GM12874 (cell line): ENCODE results near the gene FUNDC2.

Experiments used
- CTCF ChIP-seq: IDR thresholded peaks from 2 replicates; pipeline ENCODE4 v1.5.1; 2011; ENCODE audit warnings: low read depth, mild to moderate bottlenecking, control low read depth, low read length, moderate library complexity; ENCODE audit not compliant: insufficient read depth

The FUNDC2 gene

GRCh38 chrX:154990496-154990895, 36.1 kb upstream of the FUNDC2 start:
- TF ChIP-seq CTCF, result no peak

DNA sequence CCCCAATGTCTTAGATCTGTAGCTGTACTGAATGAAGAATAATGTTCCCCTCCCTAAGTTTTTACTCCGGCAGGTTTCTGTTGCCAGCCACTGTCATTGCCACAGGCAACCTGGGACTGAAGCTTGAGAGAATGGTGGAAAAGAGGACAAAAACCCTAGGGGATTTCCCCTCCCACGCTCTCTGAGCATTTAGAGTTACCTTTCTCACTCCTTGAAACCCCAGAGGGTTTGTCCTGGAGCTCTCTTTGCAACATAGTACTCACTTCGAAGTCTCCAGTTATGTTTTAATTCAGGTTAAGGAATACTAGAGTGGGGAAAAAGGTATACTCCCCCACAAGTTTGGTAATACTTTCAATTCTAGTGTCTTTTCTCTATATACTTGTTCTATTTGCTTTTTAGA, 35.6 kb upstream of the FUNDC2 start:
- TF ChIP-seq CTCF, result no peak

DNA sequence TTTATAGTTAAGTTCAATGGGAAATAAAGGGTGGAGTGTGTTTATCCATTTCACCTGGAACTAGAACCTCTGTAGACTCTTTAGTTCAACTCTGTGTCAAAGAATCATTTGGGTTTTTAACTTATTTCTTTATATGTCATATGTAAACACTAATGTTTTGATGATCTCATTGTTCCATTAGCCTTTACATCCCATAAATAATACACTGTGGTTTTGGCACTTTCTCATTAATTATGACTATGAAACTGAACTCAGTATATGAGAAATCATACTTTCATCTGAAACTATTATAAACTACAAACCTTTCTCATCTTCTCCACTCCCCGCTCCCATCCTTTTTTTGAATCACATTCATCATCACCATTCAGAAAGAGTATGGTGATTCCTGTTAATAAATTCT, 35.2 kb upstream of the FUNDC2 start:
- TF ChIP-seq CTCF, result no peak

- no peak for TF ChIP-seq CTCF
Measured at GRCh38 chrX:154998204-154998880, 28.3 kb upstream of the FUNDC2 start.

GRCh38 chrX:155000841-155001240, 25.8 kb upstream of the FUNDC2 start:
- TF ChIP-seq CTCF, result no peak

- no peak for TF ChIP-seq CTCF
Measured at GRCh38 chrX:155001873-155002272, 24.8 kb upstream of the FUNDC2 start.

DNA sequence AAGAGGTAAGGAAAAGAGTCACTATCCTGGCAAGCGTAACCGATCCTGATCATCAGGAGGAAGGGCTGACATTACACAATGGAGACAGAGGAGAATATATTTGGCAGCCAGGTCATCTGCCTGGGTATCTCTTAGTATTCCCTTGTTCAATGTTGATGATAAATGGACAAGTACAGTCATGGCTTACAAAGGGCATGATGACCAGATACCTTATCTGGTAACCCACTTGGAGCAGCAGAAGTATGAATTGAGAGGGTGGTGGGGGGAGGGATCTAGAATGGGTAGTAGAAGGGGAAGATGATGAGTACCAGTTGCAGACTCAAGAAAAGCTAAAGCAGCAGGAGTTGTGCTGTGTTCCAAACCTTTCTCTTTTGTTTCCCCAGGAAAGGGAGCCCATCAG, 21.5 kb upstream of the FUNDC2 start:
- TF ChIP-seq CTCF, result no peak
